8988T (cell line): ENCODE results near the gene KLHL6.
"Not testable (repeated sequence)": the region's sequence is repeated elsewhere in the genome, so short reads cannot be mapped to it uniquely, and the experiment has no call there.

Source experiments
- DNase-seq: peaks from one replicate; pipeline ENCODE4 v3.0.0; 2011

Gene KLHL6

DNA sequence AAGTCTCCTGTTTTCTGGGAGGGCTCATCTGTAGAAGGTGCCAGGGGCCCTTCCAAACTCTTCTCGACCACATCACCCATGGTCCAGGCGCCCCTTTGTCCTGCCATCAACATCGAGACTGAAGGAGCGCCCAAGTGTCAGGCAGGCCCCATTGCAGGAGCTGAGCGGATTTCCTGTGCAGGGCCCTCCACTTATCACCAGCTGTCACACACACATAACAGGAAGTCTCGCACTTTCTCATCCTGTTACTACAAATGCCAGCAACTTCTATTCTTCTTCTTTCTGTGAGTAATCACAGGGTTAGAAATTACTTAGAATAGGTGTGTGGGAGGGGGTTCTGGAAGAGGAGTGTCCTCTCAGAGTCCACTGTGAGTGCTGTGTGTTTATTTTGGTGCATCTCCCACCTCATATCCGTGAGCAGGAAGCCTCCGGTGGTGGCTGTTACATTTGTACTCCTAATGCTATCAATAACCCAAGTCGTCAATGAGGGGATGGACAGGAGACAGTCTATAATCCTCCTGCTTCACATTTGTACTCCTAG lies at the start of gene KLHL6:
TSS of gene KLHL6 (minus strand) at position 166 of the 541 bp plus-strand sequence. CDS start at position 113, 53 bp downstream.
- DNase-seq = no peak

- DNase-seq = no peak
Measured at GRCh38 chr3:183597959-183598358, 42.5 kb upstream of the KLHL6 start.

DNA sequence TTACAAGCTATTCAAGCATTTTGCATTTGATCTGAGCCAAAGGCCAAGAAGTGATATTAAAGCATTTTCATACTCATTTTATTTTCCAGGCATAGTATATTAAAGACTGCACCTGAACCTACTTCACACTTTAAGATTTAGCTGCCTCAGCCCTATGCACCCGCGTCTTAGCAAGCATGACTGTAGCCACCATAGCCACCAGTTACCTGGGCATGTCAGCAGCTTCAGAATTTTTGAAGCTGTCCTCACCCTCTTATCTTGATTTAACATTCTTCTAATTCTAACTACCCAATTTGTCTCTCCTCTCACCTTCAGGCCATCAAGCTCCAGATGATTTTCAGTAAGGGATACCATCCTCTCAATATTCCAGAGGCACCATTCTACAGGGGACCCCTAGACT lies 39.1 kb upstream of the KLHL6 start:
- no peak for DNase-seq

GRCh38 chr3:183592821-183593220 lies 37.3 kb upstream of the KLHL6 start:
- no peak for DNase-seq

DNA sequence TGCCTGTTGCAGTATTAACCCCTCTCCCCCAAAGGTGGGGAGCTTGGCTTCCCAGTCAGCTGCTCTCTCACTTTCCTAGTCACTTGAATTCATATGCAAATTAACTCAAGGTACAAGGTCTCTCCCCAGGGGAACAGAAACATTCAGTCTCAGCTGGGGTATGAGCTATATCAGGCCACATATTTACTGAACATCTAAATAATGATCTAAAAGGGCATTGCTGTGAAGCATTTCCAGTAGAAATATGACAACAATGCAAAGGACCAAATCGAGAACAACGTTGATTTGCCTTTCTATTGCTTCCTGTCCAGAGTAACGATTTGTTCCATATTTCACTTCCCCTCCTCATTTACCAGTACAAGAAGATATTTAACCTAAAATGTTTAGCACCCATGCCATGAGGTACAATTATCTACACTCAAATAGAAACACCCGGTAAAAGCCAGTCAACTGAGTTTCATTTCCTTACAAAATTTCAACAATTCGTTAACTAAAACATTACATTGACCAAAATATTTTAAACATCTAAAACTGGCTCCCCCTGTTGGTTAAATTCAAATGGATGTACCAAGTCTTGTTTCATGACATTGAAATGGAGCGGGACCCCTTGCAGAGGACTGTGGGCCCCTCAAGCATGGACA lies 36.5 kb upstream of the KLHL6 start:
- DNase-seq = no peak

- DNase-seq = no peak
Measured at GRCh38 chr3:183590442-183590841, 34.9 kb upstream of the KLHL6 start.

- no peak for DNase-seq
Measured at GRCh38 chr3:183587336-183587735, 31.8 kb upstream of the KLHL6 start.

DNA sequence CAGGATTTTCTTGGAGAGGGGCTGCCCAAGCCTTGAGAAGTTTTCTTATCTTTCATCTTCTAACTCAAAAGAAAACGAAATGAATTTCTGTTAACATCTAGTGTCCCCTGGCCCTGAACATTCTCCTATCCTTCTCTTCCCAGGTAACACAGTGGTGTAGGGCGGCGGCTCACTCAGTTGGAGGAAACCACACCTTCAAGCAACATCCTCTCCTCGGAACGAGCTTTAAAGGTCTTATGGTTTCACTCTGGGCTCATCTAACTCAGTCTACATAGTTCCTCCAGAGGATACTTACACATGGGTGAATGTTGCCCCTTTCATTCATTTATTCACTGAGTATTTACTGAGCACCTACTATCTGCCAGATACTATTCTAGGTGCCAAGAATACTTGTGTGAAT lies 31.0 kb upstream of the KLHL6 start:
- no peak for DNase-seq

DNA sequence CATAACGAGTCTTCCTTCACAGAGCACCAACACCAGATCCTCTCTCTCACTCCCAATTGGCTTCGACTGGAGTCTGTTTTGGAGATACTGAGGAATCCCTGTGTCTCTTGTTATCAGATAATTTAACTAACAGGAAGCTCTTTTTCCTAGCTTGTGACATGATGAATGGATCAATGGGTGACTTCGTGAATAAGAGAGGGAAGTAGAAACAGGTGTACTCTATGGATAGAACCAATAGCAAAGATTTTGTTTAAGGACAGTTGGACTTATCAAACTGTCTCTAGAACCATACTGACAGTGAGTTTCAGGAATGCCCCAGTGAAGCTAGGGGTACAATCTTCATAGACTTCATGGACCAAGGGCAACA lies 29.4 kb upstream of the KLHL6 start:
- no peak for DNase-seq

DNA sequence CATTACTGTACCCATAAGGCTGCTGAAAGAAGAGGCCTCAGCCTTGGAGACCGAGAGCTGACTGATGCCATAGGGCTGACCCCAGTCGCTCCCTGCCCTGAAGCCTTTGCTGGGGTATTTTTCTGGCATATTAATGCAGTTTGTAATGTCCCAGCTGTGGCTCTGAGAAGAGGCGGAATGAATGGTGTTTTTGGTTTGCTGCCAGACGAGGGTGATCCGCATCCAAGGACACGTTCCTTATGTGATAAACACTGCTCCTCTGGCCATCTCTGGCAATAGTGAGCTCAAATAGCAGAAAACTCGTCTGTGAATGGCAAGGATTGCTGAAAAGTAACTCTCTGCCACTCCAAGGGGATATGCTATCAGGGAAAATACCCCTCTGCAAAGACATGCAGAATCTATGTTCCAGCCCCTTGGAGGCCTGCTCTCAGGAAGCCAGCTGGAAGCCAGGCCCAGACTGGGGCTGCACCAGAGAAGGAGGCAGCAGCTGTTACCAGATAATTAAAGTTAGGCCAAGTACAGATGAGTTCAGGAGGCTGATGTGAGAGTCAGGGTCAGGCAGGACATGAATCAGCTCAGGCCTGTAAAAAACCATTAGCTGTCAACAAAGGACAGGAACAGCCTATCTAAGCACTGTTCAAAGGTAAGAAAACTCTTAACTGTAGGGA lies 28.9 kb upstream of the KLHL6 start:
- no peak for DNase-seq

GRCh38 chr3:183583331-183584245 lies 28.1 kb upstream of the KLHL6 start:
- DNase-seq = no peak

DNA sequence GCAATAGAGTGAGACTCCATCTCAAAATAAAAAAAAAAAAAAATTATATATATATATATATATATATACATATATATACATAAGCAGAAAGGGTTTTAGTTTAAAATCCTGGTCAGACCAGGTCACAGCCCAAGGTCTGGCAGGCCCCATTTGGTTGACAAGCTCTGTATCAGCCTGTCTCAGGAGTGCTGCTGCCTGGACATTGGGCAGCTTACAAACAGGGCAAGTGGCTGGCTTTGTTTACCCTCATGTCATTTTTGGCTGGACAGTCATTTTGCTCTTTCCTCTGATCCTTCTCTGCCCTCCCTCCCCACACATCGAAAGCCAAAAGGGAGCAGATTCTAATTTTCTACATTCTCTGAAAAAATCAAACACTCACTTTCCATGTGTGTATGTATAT lies 26.7 kb upstream of the KLHL6 start:
- DNase-seq = no peak

GRCh38 chr3:183581496-183582155 lies 26.1 kb upstream of the KLHL6 start:
- DNase-seq = no peak

DNA sequence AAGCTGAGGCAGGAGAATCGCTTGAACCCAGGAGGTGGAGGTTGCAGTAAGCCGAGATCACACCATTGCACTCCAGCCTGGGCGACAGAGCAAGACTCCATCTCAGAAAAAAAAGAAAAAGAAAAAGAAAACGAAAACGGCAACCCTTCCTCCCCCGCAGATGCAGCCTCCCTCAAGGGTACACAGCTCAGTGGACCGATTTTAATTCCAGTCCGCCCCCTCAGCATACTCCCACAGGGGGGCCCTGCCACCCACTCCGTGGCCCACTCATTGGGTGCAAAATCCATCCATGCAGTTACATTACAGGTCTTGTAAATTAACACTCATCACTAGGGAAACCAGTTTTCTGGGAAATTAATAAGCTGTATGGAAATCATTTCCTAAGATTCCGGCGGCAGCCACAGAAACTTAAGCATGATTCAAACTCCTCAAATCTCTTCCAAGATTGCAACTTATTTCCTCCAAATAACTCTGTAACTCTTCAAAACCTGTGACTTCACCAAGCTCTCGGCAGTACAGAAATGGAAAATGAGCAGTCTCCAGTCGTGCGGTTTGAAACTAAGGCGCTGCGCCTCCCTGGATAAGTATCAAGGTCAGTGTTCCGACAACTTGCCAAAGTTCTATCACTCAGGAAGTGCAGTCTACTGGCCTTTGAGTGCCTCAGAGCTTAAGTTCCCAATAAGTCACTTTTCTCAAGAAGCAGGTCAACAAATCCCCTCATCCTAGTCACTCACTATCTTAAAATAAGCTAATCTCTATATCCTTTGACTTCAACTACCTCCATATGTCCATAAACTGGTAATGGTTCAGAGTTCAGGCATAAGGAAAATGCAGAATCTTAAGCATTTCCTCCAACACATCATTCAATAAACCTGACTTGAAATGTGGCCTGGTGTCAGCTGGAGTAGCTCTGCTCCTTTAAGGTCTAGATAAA lies 24.7 kb upstream of the KLHL6 start:
- no peak for DNase-seq

DNA sequence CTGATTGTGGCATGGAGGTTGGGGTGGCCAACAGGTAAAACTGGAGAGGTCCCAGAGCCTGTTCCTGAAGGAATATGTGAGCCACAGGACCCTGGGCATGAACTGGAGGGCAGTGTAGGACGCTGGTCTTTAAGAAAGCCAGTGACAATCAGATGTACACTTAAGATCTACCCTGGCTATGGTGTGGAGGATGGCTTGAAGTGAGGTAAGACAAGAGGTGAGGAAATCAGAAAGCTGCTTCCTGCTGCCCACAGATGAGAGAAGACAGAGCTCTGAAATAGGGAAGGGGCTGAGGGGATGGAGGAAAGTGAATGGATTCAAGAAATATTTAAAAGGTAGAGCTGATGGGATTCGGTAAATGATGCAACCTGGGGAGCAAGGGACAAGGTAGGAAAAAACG lies 22.7 kb upstream of the KLHL6 start:
- DNase-seq = no peak

- DNase-seq = no peak
Measured at GRCh38 chr3:183577346-183577745, 21.8 kb upstream of the KLHL6 start.

GRCh38 chr3:183576487-183577107 lies 21.1 kb upstream of the KLHL6 start:
- DNase-seq = no peak

DNA sequence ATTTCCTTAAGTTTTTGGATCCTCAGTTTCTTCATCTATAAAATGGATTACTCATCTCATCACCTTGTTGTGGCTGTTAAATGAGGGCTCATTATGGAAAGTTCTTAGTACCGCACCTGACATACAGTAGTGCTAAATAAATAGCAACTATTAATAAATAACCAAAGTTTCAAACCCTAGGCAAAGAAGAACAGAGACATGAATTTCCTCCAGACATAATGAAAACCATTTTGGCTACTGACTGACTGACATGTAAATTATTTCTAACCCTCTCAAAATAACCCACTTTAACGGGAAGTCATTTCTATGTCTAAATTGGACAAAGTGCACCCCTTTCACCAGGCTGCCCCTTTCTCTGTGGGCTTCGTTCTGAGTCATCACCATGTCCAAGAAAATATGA lies 17.4 kb upstream of the KLHL6 start:
- DNase-seq = no peak

GRCh38 chr3:183570191-183570590 lies 14.7 kb upstream of the KLHL6 start:
- not testable (repeated sequence) for DNase-seq

DNA sequence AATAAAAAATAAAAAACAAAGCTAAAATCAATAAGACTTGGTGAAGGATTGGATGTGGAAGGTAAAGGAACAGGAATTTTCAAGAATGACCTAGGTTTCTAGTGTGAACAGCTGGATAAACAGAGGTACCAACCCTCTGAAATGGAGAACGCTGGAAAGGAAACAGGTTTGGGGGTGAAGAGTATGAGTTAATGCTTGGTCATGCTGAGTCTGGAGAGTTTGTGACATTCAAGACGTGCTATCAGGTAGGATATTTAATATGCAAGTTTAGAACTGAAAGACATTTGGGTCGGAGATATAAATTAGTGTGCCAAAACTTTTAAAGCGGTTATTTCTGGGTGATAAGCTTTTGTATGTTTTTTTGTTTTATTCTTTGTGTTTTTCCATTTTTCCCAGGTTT lies 11.4 kb upstream of the KLHL6 start:
- DNase-seq = no peak

DNA sequence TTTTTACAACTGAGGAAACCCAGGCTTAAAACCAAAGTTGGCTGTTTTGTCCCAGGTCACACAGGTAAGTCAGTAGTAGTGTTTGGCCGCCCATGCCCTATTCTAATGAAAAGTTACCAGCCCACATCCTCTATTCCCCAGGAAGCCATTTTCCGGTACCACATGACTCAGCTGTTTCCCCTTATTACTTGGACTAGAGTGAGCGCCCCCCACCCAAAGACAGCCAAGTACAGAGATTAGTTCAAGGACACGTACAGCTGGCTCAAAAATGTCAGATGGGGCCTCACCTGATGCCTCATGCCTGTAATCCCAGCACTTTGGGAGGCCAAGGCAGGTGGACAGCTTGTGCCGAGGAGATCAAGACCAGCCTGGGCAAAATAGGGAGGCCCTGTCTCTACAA lies 8.5 kb upstream of the KLHL6 start:
- DNase-seq = no peak

DNA sequence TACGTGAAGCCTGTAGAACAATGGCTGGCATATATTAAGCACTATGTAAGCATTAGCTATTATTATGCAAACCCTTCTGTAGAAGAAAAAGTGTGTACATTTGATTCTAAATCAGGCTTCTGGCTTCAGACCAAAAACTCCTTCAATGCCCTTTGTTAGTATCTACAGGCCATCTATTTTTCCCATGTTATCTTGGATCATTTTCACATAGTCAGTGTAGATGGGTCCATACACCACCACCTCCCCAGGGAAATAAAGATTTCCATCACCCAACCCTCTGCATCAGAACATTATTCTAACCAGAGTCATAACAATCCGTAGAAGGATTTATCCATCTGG lies 8.0 kb upstream of the KLHL6 start:
- DNase-seq = no peak
